Hepatocyte (in vitro differentiated cells): ENCODE data around the gene OGDH. TPM values are rescaled to one million over a fixed set of nuclear protein-coding genes. Genes with fewer than 3 reads are reported as not detected.

Experiments
- DNase-seq: peaks from one replicate; pipeline ENCODE4 v3.0.0-alpha.2; 2016; ENCODE audit warnings: low spot score
- H2AFZ ChIP-seq: fragments of 200-600 bp; sonication (generic); 2 replicates; pipeline ENCODE4 v1.6.0; 2016; ENCODE audit warnings: antibody characterized with exemption, mild to moderate bottlenecking
- H3K27ac ChIP-seq: fragments of 200-600 bp; sonication (generic); 2 replicates; pipeline ENCODE4 v1.5.1; 2016; ENCODE audit warnings: mild to moderate bottlenecking
- H3K27me3 ChIP-seq: fragments of 200-600 bp; sonication (generic); 2 replicates; pipeline ENCODE4 v1.6.1; 2016
- H3K36me3 ChIP-seq: fragments of 200-600 bp; sonication (generic); replicated peaks from 2 replicates; pipeline ENCODE4 v1.5.1; 2016; ENCODE audit warnings: low read depth; ENCODE audit not compliant: insufficient read depth
- H3K4me1 ChIP-seq: fragments of 200-600 bp; sonication (generic); 2 replicates; pipeline ENCODE4 v1.5.1; 2016; ENCODE audit warnings: mild to moderate bottlenecking, moderate library complexity; ENCODE audit not compliant: insufficient read depth
- H3K4me2 ChIP-seq: fragments of 200-600 bp; sonication (generic); 2 replicates; pipeline ENCODE4 v1.6.0; 2016
- H3K4me3 ChIP-seq: fragments of 200-600 bp; sonication (generic); 2 replicates; pipeline ENCODE4 v1.5.1; 2016; ENCODE audit warnings: mild to moderate bottlenecking
- H3K79me2 ChIP-seq: fragments of 200-600 bp; sonication (generic); 2 replicates; pipeline ENCODE4 v1.6.0; 2017; ENCODE audit warnings: mild to moderate bottlenecking
- H3K9me2 ChIP-seq: fragments of 200-600 bp; sonication (generic); replicated peaks from 2 replicates; pipeline ENCODE4 v1.6.0; 2017; ENCODE audit warnings: mild to moderate bottlenecking; ENCODE audit not compliant: insufficient read depth
- H3K9me3 ChIP-seq: fragments of 200-600 bp; sonication (generic); 2 replicates; pipeline ENCODE4 v1.5.1; 2016; ENCODE audit warnings: low read depth, mild to moderate bottlenecking
- H4K20me1 ChIP-seq: fragments of 200-600 bp; sonication (generic); 2 replicates; pipeline ENCODE4 v1.6.0; 2016; ENCODE audit warnings: mild to moderate bottlenecking; ENCODE audit not compliant: insufficient read depth, poor library complexity, severe bottlenecking
- CTCF ChIP-seq: fragments of 200-600 bp; sonication (generic); IDR thresholded peaks from 2 replicates; pipeline ENCODE4 v1.5.1; 2016; ENCODE audit warnings: antibody characterized with exemption, mild to moderate bottlenecking; ENCODE audit not compliant: poor library complexity
- EZH2 ChIP-seq: fragments of 200-600 bp; sonication (generic); IDR thresholded peaks from 2 replicates; pipeline ENCODE4 v1.6.1; 2016; ENCODE audit warnings: antibody characterized with exemption, mild to moderate bottlenecking, borderline replicate concordance
- EZH2phosphoT487 ChIP-seq: fragments of 200-600 bp; sonication (generic); IDR thresholded peaks from one replicate; pipeline ENCODE4 v1.6.1; 2018; ENCODE audit warnings: antibody characterized with exemption, mild to moderate bottlenecking, low read depth, moderate library complexity; ENCODE audit not compliant: unreplicated experiment, severe bottlenecking
- WGBS: methylation state at CpG from one replicate; pipeline ENCODE4 v1.1.6; 2016; ENCODE audit warnings: low lambda C conversion rate; ENCODE audit errors: missing lambda C conversion rate; 5-methylcytosine and 5-hydroxymethylcytosine counted together
- polyA plus RNA-seq: library from polyadenylated mRNA; unstranded; fragments of >200 nt; fragmentation: Nextera tagmentation; extraction: Ambion mirVana; gene quantifications from 2 replicates; pipeline ENCODE4 v1.2.1, GENCODE V29; 2016
- total RNA-seq: library from RNA; depleted of rRNA; stranded (reverse); fragments of >200 nt; gene quantifications from 2 replicates; pipeline ENCODE4 v1.2.3, GENCODE V29; 2014

Gene OGDH
- total and polyA plus RNA-seq, 2 experiments from 2014 or later, result 40.8 to 65.3 TPM

GRCh38 chr7:44630792-44631457 is 24.5 kb downstream of the OGDH start:
- H3K79me2 ChIP-seq, result peaks cover 48% of the 10 kb centered on the region
- no peak overlapping the region for H3K4me2 ChIP-seq
- TF ChIP-seq EZH2phosphoT487, result no peak
- no peak for TF ChIP-seq CTCF
- TF ChIP-seq EZH2, result no peak
- H3K27me3 ChIP-seq, result no peaks in the 10 kb centered on the region
- peak overlapping the region; percentile 96 for H3K27ac ChIP-seq
- H4K20me1 ChIP-seq, result no peaks in the 10 kb centered on the region
- H3K9me3 ChIP-seq, result no peaks in the 10 kb centered on the region
- H2AFZ ChIP-seq, result no peak overlapping the region
- H3K36me3 ChIP-seq, result no peaks in the 10 kb centered on the region
- peaks cover 51% of the 10 kb centered on the region for H3K4me1 ChIP-seq
- 91% methylated on average over 11 of the region's 11 CpGs for WGBS
- H3K4me3 ChIP-seq, result no peak overlapping the region
- no peaks in the 10 kb centered on the region for H3K9me2 ChIP-seq
- DNase-seq, result no peak

GRCh38 chr7:44631458-44632115 is 25.2 kb downstream of the OGDH start:
- TF ChIP-seq CTCF (no peak), EZH2 (no peak), EZH2phosphoT487 (no peak)
- no peaks in the 10 kb centered on the region for H3K9me3 ChIP-seq
- no peak overlapping the region for H2AFZ ChIP-seq
- no peak overlapping the region for H3K4me2 ChIP-seq
- no peaks in the 10 kb centered on the region for H3K36me3 ChIP-seq
- H3K27ac ChIP-seq, result peak overlapping the region; percentile 96
- no peak overlapping the region for H3K4me3 ChIP-seq
- no peaks in the 10 kb centered on the region for H4K20me1 ChIP-seq
- no peaks in the 10 kb centered on the region for H3K9me2 ChIP-seq
- peaks cover 57% of the 10 kb centered on the region for H3K4me1 ChIP-seq
- H3K79me2 ChIP-seq, result peaks cover 42% of the 10 kb centered on the region
- peak; percentile 25 for DNase-seq
- no peaks in the 10 kb centered on the region for H3K27me3 ChIP-seq
- WGBS, result 61% methylated on average over 6 of the region's 6 CpGs

GRCh38 chr7:44632196-44632595 is 25.8 kb downstream of the OGDH start:
- no peak for TF ChIP-seq CTCF
- no peak for TF ChIP-seq EZH2
- no peak for TF ChIP-seq EZH2phosphoT487
- H3K9me2 ChIP-seq, result no peaks in the 10 kb centered on the region
- H3K4me3 ChIP-seq, result no peak overlapping the region
- H4K20me1 ChIP-seq, result no peaks in the 10 kb centered on the region
- H3K4me1 ChIP-seq, result peaks cover 63% of the 10 kb centered on the region
- no peaks in the 10 kb centered on the region for H3K27me3 ChIP-seq
- DNase-seq, result no peak
- H3K9me3 ChIP-seq, result no peaks in the 10 kb centered on the region
- no peak overlapping the region for H3K4me2 ChIP-seq
- H2AFZ ChIP-seq, result no peak overlapping the region
- peak overlapping the region; percentile 96 for H3K27ac ChIP-seq
- 96% methylated on average over 4 of the region's 4 CpGs for WGBS
- peaks cover 41% of the 10 kb centered on the region for H3K79me2 ChIP-seq
- no peaks in the 10 kb centered on the region for H3K36me3 ChIP-seq
